K562 (cell line): Measurements from ENCODE around the gene KIF26B. TPM values are rescaled to one million over a fixed set of nuclear protein-coding genes. Genes with fewer than 3 reads are reported as not detected.

Experiments
- ATAC-seq: fragments of 200-7000 bp; cut with Tn5 transposase; 3 replicates; pipeline ENCODE4 v1.9.1; 2020; ENCODE audit warnings: moderate library complexity
- BruUV-seq: library from RNA; stranded (reverse); fragments of 400-500 nt; replicated peaks from 2 replicates; lab custom pipeline; 2021; lab: Mats Ljungman, UMichigan
- CTCF ChIA-PET: fragments of 300-600 bp; formaldehyde crosslinking; extraction: SDS; loops from one replicate; lab custom pipeline; 2021; ENCODE audit warnings: low intra/inter-chr PET ratio; lab: Yijun Ruan, JAX
- POLR2A ChIA-PET: fragments of 300-600, 350-650 bp; sonication (Branson Sonifier 250); formaldehyde crosslinking; extraction: SDS; loops from one replicate; lab custom pipeline; 2021; ENCODE audit warnings: antibody characterized with exemption, inconsistent platforms; lab: Yijun Ruan, JAX
- DNase-seq, 4 experiments: peaks; one replicate each; pipeline versions ENCODE4 v3.0.0 to v3.0.0-alpha.2; 2011 to 2018; ENCODE audit warnings: low spot score in 3 of 4, mixed read lengths in 3 of 4; ENCODE audit errors: extremely low read depth in 1 of 4
- FAIRE-seq: peaks from 2 replicates; lab custom pipeline; 2011; peaks lifted over from hg19 to GRCh38; lab: Jason Lieb, UNC
- H2AFZ ChIP-seq: 2 replicates; pipeline ENCODE4 v1.6.0; 2011; ENCODE audit warnings: low read depth, low read length, control low read depth, inconsistent platforms
- H3K27ac ChIP-seq: fragments of 200-600 bp; 3 replicates; pipeline ENCODE4 v1.8.0; 2011; ENCODE audit warnings: low read depth, mild to moderate bottlenecking, control low read depth, inconsistent platforms, low read length, moderate library complexity, mixed read lengths; ENCODE audit errors: extremely low read depth
- H3K27me3 ChIP-seq, 2 experiments: fragments of 300-600 bp in 1 of 2; 2 replicates in 1 of 2; 3 replicates in 1 of 2; pipeline versions ENCODE4 v1.6.0 to v1.8.0; 2011; ENCODE audit warnings: inconsistent platforms in 2 of 2, low read length in 2 of 2, mild to moderate bottlenecking in 1 of 2, mixed read lengths in 1 of 2, moderate library complexity in 1 of 2; ENCODE audit not compliant: control insufficient read depth in 2 of 2, insufficient read depth in 2 of 2
- H3K36me3 ChIP-seq: fragments of 300-600 bp; 3 replicates; pipeline ENCODE4 v1.8.0; 2011; ENCODE audit warnings: mild to moderate bottlenecking, low read length, inconsistent platforms; ENCODE audit not compliant: control insufficient read depth, insufficient read depth
- H3K4me1 ChIP-seq, 2 experiments: fragments of 200-600 bp in 1 of 2; replicated peaks in 1 of 2; 2 replicates in 1 of 2; 3 replicates in 1 of 2; pipeline versions ENCODE4 v1.5.1 to v1.8.0; 2011; ENCODE audit warnings: inconsistent platforms in 2 of 2, low read length in 2 of 2, mild to moderate bottlenecking in 1 of 2, mixed read lengths in 1 of 2, moderate library complexity in 1 of 2; ENCODE audit not compliant: control insufficient read depth in 2 of 2, insufficient read depth in 2 of 2
- H3K4me2 ChIP-seq: 2 replicates; pipeline ENCODE4 v1.6.1; 2011; ENCODE audit warnings: low read length, control low read depth, inconsistent platforms, mixed read lengths; ENCODE audit not compliant: insufficient read depth
- H3K4me3 ChIP-seq: fragments of 200-600 bp; sonication (generic), shearing (Covaris generic); 2 replicates; pipeline ENCODE4 v1.5.1; 2016; ENCODE audit warnings: control low read depth, inconsistent platforms
- H3K79me2 ChIP-seq: fragments of 200-600 bp; 3 replicates; pipeline ENCODE4 v1.8.0; 2011; ENCODE audit warnings: low read length, inconsistent platforms; ENCODE audit not compliant: control insufficient read depth, insufficient read depth
- H3K9ac ChIP-seq, 2 experiments: 2 replicates each; pipeline versions ENCODE4 v1.6.0 to v1.6.1; 2011; ENCODE audit warnings: low read depth in 2 of 2, low read length in 2 of 2, control low read depth in 1 of 2, inconsistent platforms in 1 of 2, mild to moderate bottlenecking in 1 of 2, mixed read lengths in 1 of 2; ENCODE audit not compliant: insufficient read depth in 1 of 2
- H3K9me1 ChIP-seq: one replicate; pipeline ENCODE4 v1.6.0; 2011; ENCODE audit warnings: inconsistent platforms, mild to moderate bottlenecking, low read length, moderate library complexity; ENCODE audit not compliant: control insufficient read depth, insufficient read depth
- H3K9me3 ChIP-seq: replicated peaks from 2 replicates; pipeline ENCODE4 v1.5.1; 2011; ENCODE audit warnings: low read depth, low read length, inconsistent platforms; ENCODE audit not compliant: control insufficient read depth, insufficient read depth
- H4K20me1 ChIP-seq: replicated peaks from 2 replicates; pipeline ENCODE4 v1.6.1; 2011; ENCODE audit warnings: low read length, inconsistent platforms, mixed read lengths; ENCODE audit not compliant: control insufficient read depth, insufficient read depth
- BRCA1 ChIP-seq, 2 experiments: fragments of 450-650 bp in 1 of 2; sonication (generic) in 1 of 2; formaldehyde crosslinking in 1 of 2; IDR thresholded peaks; 2 replicates each; pipeline versions ENCODE4 v1.5.0 to v1.6.1; 2017 to 2020; ENCODE audit warnings: mild to moderate bottlenecking in 1 of 2, missing genetic modification reagents in 1 of 2
- CBX2 ChIP-seq: fragments of 200-600 bp; sonication (generic); IDR thresholded peaks from one replicate; pipeline ENCODE4 v1.6.1; 2012; ENCODE audit warnings: mild to moderate bottlenecking, low read length, inconsistent platforms; ENCODE audit not compliant: insufficient read depth, poor library complexity, severe bottlenecking
- CBX8 ChIP-seq: fragments of 200-600 bp; sonication (generic); IDR thresholded peaks from 2 replicates; pipeline ENCODE4 v1.6.1; 2012; ENCODE audit warnings: borderline replicate concordance, mixed run types, low read depth, mild to moderate bottlenecking, moderate library complexity, mixed read lengths, low read length, control low read depth, inconsistent platforms; ENCODE audit not compliant: poor library complexity, severe bottlenecking; ENCODE audit errors: extremely low read depth
- DMBX1 ChIP-seq: fragments of 250-450 bp; sonication (Bioruptor Pico); IDR thresholded peaks from 2 replicates; pipeline ENCODE4 v1.8.0; 2022; ENCODE audit warnings: inconsistent platforms, mild to moderate bottlenecking, moderate library complexity, borderline replicate concordance
- EP300 ChIP-seq: IDR thresholded peaks from 2 replicates; pipeline ENCODE4 v1.6.1; 2012; ENCODE audit warnings: low read length, improper control_type of control experiment
- GATAD2A ChIP-seq: fragments of 450-650 bp; IDR thresholded peaks from 2 replicates; pipeline ENCODE4 v1.6.1; 2017
- ILK ChIP-seq: fragments of 450-650 bp; IDR thresholded peaks from 2 replicates; pipeline ENCODE4 v1.6.1; 2016; ENCODE audit warnings: missing genetic modification characterization, low read depth, mild to moderate bottlenecking, missing compliant biosample characterization, moderate library complexity, borderline replicate concordance
- JUN ChIP-seq, 2 experiments: sonication (generic) in 1 of 2; formaldehyde crosslinking in 1 of 2; IDR thresholded peaks; 2 replicates each; pipeline versions ENCODE4 v1.6.1 to v1.8.0; 2012 to 2022; ENCODE audit warnings: borderline replicate concordance in 2 of 2, mild to moderate bottlenecking in 2 of 2, improper control_type of control experiment in 1 of 2, low read depth in 1 of 2, low read length in 1 of 2, missing genetic modification reagents in 1 of 2
- MYBL2 ChIP-seq, 2 experiments: fragments of 450-650 bp in 1 of 2; sonication (generic) in 1 of 2; formaldehyde crosslinking in 1 of 2; IDR thresholded peaks; 2 replicates each; pipeline versions ENCODE4 v1.6.1 to v1.8.1; 2017 to 2022; ENCODE audit warnings: borderline replicate concordance in 1 of 2, inconsistent platforms in 1 of 2, low read depth in 1 of 2, mild to moderate bottlenecking in 1 of 2, missing genetic modification reagents in 1 of 2, moderate library complexity in 1 of 2
- NR0B1 ChIP-seq: fragments of 450-650 bp; IDR thresholded peaks from one replicate; pipeline ENCODE4 v1.6.1; 2018; ENCODE audit warnings: mild to moderate bottlenecking, moderate library complexity; ENCODE audit not compliant: partially characterized antibody
- POLR2AphosphoS2 ChIP-seq: IDR thresholded peaks from 2 replicates; pipeline ENCODE4 v1.6.1; 2012; ENCODE audit warnings: low read length, improper control_type of control experiment
- RBM15 ChIP-seq: fragments of 200-400 bp; formaldehyde crosslinking; IDR thresholded peaks from 2 replicates; pipeline ENCODE4 v1.6.1; 2018; ENCODE audit warnings: mild to moderate bottlenecking, low read length, moderate library complexity; ENCODE audit not compliant: insufficient read depth
- TRIM28 ChIP-seq: fragments of 450-650 bp; IDR thresholded peaks from 2 replicates; pipeline ENCODE4 v1.6.1; 2017
- USF1 ChIP-seq: sonication (generic); formaldehyde crosslinking; IDR thresholded peaks from 2 replicates; pipeline ENCODE4 v1.9.0; 2022; ENCODE audit warnings: mild to moderate bottlenecking, missing genetic modification reagents
- ZNF75A ChIP-seq: fragments of 450-650 bp; formaldehyde crosslinking; IDR thresholded peaks from 2 replicates; pipeline ENCODE4 v1.4.0; 2020; ENCODE audit warnings: mild to moderate bottlenecking
- WGBS: fragments of 100-300 bp; shearing (Covaris generic); methylation state at CpG from one replicate; pipeline ENCODE4 v1.1.6; 2016; ENCODE audit warnings: low coverage, mixed read lengths; ENCODE audit not compliant: insufficient coverage; ENCODE audit errors: missing lambda C conversion rate; 5-methylcytosine and 5-hydroxymethylcytosine counted together
- in situ Hi-C: fragments of 300-500 bp; cut with MboI; formaldehyde crosslinking; loops from 4 replicates; pipeline ENCODE4 v1.15.0; 2018; ENCODE audit warnings: inconsistent platforms, mixed read lengths
- intact Hi-C: fragments of 100-400 bp; cut with micrococcal nuclease; formaldehyde crosslinking; loops from 2 replicates; pipeline ENCODE4 v1.14.2; 2022
- polyA plus RNA-seq, 8 experiments: library from polyadenylated mRNA; depleted of rRNA in 4 of 8; stranded (reverse) in 5 of 8; unstranded in 3 of 8; fragments of >200 nt; fragmentation: Nextera tagmentation in 2 of 8; fragmentation: Illumina TruSeq in 1 of 8; extraction: Ambion mirVana in 2 of 8; extraction: Trizol in 1 of 8; gene quantifications; 2 replicates each; pipeline versions ENCODE4 v1.2.1 to v1.2.3, GENCODE V29; 2011 to 2014; ENCODE audit warnings: inconsistent platforms in 1 of 8, missing spikeins in 1 of 8
- total RNA-seq, 7 experiments: library from RNA; depleted of rRNA in 6 of 7; stranded (reverse); fragments of >200 nt in 6 of 7; fragmentation: Illumina TruSeq in 2 of 7; extraction: Trizol in 2 of 7; gene quantifications; 2 replicates each; pipeline versions ENCODE4 v1.2.1 to v1.2.3, GENCODE V29; 2011 to 2021; ENCODE audit warnings: low replicate concordance in 1 of 7
- TF ChIP-seq, protein P1 (sequence below): fragments of 200-800 bp; sonication (Bioruptor generic); IDR thresholded peaks from 2 replicates; pipeline ENCODE4 v1.6.1; 2017; ENCODE audit warnings: missing genetic modification characterization, missing compliant biosample characterization
- TF ChIP-seq, protein P2 (sequence below): fragments of 450-650 bp; formaldehyde crosslinking; IDR thresholded peaks from 2 replicates; pipeline ENCODE4 v1.4.0; 2022; ENCODE audit warnings: mild to moderate bottlenecking, moderate library complexity

Gene KIF26B
- total and polyA plus RNA-seq, 9 of the 15 experiments (the other 6 are each of a cell fraction or from before 2014, with no cell fraction given), result 0.02 to 0.08 (median 0.03) TPM; not detected in 6

DNA sequence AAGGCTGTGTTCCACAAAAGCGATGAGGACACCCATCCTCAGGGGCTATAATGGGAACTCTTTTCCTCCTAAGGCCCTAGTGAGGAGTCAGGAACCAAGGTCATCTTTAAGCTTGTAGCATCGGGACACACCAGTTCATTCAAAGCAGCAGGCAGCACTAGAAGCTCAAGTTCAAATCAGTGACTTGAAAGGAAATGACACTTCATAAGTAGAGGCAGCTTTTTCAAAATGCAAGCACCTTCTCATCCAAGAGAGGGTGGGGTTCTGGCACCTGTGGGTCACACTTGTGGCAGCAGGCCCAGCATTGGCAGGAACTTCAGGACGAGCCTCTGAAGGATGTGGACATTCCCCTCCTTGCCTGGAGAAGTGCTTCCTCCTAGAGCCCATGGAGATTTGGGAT is 496.3 kb downstream of the KIF26B start:
- FAIRE-seq, result no peak
- ChIA-PET POLR2A (interaction anchor here (0.6 kb wide), 1 partner anchor 140 kb away, joined by 4 read pairs; no protein-coding TSS in a partner anchor), CTCF (no interaction called here)
- Histone ChIP-seq H2AFZ (no peak overlapping the region), H3K4me2 (no peak overlapping the region), H3K9ac (no peak overlapping the region), H3K27me3 (peaks cover 66 to 71% of the 10 kb centered on the region in 2 experiments), H3K36me3 (no peaks in the 10 kb centered on the region), H3K9me1 (no peaks in the 10 kb centered on the region), H4K20me1 (no peaks in the 10 kb centered on the region), H3K79me2 (no peaks in the 10 kb centered on the region), H3K4me3 (no peak overlapping the region), H3K4me1 (no peaks in the 10 kb centered on the region), H3K27ac (no peak overlapping the region), H3K9me3 (no peaks in the 10 kb centered on the region)
- no peak for ATAC-seq
- DNase-seq, result no peak
- in situ Hi-C loops, result no loop called here
- intact Hi-C loops, result no loop called here
- 3% methylated on average over 3 of the region's 3 CpGs for WGBS
- no TSS peak for BruUV-seq
- TF ChIP-seq CBX2 (no peak), CBX8 (no peak), POLR2AphosphoS2 (no peak), JUN (IDR thresholded peaks at IDR 0.05; ENCODE audit: borderline replicate concordance, low read depth, low read length) (no peak), JUN (CRISPR knock-in tag; IDR thresholded peaks at IDR 0.05; ENCODE audit: borderline replicate concordance) (no peak), TRIM28 (no peak), MYBL2 (IDR thresholded peaks at IDR 0.05; ENCODE audit: low read depth) (no peak), MYBL2 (CRISPR knock-in tag; IDR thresholded peaks at IDR 0.05; ENCODE audit: borderline replicate concordance) (no peak), RBM15 (no peak), NR0B1 (no peak), GATAD2A (no peak), ILK (no peak), ZNF75A (CRISPR knock-in tag) (no peak), BRCA1 (IDR thresholded peaks at IDR 0.05) (no peak), BRCA1 (CRISPR knock-in tag; IDR thresholded peaks at IDR 0.05) (no peak), DMBX1 (no peak), USF1 (CRISPR knock-in tag) (no peak), EP300 (no peak)
- TF ChIP-seq, protein P1, sequence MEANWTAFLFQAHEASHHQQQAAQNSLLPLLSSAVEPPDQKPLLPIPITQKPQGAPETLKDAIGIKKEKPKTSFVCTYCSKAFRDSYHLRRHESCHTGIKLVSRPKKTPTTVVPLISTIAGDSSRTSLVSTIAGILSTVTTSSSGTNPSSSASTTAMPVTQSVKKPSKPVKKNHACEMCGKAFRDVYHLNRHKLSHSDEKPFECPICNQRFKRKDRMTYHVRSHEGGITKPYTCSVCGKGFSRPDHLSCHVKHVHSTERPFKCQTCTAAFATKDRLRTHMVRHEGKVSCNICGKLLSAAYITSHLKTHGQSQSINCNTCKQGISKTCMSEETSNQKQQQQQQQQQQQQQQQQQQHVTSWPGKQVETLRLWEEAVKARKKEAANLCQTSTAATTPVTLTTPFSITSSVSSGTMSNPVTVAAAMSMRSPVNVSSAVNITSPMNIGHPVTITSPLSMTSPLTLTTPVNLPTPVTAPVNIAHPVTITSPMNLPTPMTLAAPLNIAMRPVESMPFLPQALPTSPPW (CRISPR knock-in tag), result no peak
- TF ChIP-seq, protein P2, sequence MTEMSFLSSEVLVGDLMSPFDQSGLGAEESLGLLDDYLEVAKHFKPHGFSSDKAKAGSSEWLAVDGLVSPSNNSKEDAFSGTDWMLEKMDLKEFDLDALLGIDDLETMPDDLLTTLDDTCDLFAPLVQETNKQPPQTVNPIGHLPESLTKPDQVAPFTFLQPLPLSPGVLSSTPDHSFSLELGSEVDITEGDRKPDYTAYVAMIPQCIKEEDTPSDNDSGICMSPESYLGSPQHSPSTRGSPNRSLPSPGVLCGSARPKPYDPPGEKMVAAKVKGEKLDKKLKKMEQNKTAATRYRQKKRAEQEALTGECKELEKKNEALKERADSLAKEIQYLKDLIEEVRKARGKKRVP (CRISPR knock-in tag), result no peak
